Breast epithelium (tissue), 3 donors: ENCODE measurements around the gene PSMD7.

Source experiments
- POLR2A ChIP-seq: fragments of 450-650 bp; IDR thresholded peaks from one replicate; pipeline ENCODE4 v1.6.1; 2016; ENCODE audit warnings: antibody characterized with exemption, mild to moderate bottlenecking, moderate library complexity
- POLR2AphosphoS5 ChIP-seq, 3 donors: sonication (generic); formaldehyde crosslinking; IDR thresholded peaks; one replicate each; pipeline ENCODE4 v1.6.1; 2017; ENCODE audit warnings: antibody characterized with exemption in 3 of 3
- TF ChIP-seq, protein P1 (sequence below), 3 donors: fragments of 450-650 bp; IDR thresholded peaks; one replicate each; pipeline ENCODE4 v1.5.1; 2016 to 2017; ENCODE audit warnings: antibody characterized with exemption in 3 of 3, mild to moderate bottlenecking in 3 of 3, moderate library complexity in 3 of 3

DNA sequence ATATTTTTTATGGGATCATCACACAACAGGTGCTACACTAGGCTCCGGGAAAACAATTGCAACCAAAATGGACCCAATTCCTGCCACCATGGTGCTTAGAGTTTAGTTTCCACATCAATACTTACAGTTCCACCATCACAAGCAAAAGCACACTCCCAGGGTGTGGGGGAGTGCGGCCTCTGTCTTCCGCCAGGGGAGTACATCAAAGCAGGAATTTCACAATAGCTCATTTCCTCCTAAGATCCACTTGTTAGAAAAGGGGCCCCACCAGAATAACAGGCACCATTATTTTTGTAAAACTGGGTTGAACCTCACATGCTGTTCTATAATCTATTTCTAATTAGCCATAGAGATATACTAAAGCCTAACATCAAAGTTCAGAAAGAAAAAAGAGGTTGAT, 44.3 kb upstream of the PSMD7 start:
- TF ChIP-seq POLR2A (no peak), POLR2AphosphoS5 (IDR thresholded peaks at IDR 0.05) (no peak)
- TF ChIP-seq, protein P1, sequence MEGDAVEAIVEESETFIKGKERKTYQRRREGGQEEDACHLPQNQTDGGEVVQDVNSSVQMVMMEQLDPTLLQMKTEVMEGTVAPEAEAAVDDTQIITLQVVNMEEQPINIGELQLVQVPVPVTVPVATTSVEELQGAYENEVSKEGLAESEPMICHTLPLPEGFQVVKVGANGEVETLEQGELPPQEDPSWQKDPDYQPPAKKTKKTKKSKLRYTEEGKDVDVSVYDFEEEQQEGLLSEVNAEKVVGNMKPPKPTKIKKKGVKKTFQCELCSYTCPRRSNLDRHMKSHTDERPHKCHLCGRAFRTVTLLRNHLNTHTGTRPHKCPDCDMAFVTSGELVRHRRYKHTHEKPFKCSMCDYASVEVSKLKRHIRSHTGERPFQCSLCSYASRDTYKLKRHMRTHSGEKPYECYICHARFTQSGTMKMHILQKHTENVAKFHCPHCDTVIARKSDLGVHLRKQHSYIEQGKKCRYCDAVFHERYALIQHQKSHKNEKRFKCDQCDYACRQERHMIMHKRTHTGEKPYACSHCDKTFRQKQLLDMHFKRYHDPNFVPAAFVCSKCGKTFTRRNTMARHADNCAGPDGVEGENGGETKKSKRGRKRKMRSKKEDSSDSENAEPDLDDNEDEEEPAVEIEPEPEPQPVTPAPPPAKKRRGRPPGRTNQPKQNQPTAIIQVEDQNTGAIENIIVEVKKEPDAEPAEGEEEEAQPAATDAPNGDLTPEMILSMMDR (IDR thresholded peaks at IDR 0.05): no peak
